ENCODE data around the gene CXCL6.

CXCL6 gene

GRCh38 chr4:73851293-73851692 lies 14.8 kb downstream of the CXCL6 start:
- no peak for FAIRE-seq
- no peak for DNase-seq (ENCODE audit: insufficient read length, low spot score)
- TF ChIP-seq POLR2A (IDR thresholded peaks at IDR 0.05; ENCODE audit: low read depth, low read length), result no peak

GRCh38 chr4:73852771-73853170 lies 16.3 kb downstream of the CXCL6 start:
- DNase-seq (ENCODE audit: insufficient read length, low spot score), result no peak
- no peak for TF ChIP-seq POLR2A (IDR thresholded peaks at IDR 0.05; ENCODE audit: low read depth, low read length)
- FAIRE-seq, result no peak

GRCh38 chr4:73853246-73853704 lies 16.8 kb downstream of the CXCL6 start, which contains the start of gene PF4V1:
PF4V1 (plus strand) TSS chr4:73853296; CDS start chr4:73853363, 67 bp downstream.
- no peak for TF ChIP-seq POLR2A (IDR thresholded peaks at IDR 0.05; ENCODE audit: low read depth, low read length)
- FAIRE-seq, result no peak
- no peak for DNase-seq (ENCODE audit: insufficient read length, low spot score)

GRCh38 chr4:73853718-73854473 lies 17.4 kb downstream of the CXCL6 start:
- TF ChIP-seq POLR2A (IDR thresholded peaks at IDR 0.05; ENCODE audit: low read depth, low read length), result no peak
- no peak for FAIRE-seq

GRCh38 chr4:73855406-73855805 lies 18.9 kb downstream of the CXCL6 start:
- TF ChIP-seq POLR2A (IDR thresholded peaks at IDR 0.05; ENCODE audit: low read depth, low read length), result no peak
- no peak for FAIRE-seq
- no peak for DNase-seq (ENCODE audit: insufficient read length, low spot score)

More at GRCh38 chr4:73853718-73854473, 17.4 kb downstream of the CXCL6 start:
- DNase-seq (ENCODE audit: insufficient read length, low spot score), result no peak

- no peak for TF ChIP-seq POLR2A (IDR thresholded peaks at IDR 0.05; ENCODE audit: low read depth, low read length)
- FAIRE-seq (no peak), DNase-seq (ENCODE audit: insufficient read length, low spot score) (no peak)
Measured at GRCh38 chr4:73856518-73856917, 20.0 kb downstream of the CXCL6 start.

- no peak for TF ChIP-seq POLR2A (IDR thresholded peaks at IDR 0.05; ENCODE audit: low read depth, low read length)
- no peak for FAIRE-seq
- DNase-seq (ENCODE audit: insufficient read length, low spot score), result no peak
Measured at GRCh38 chr4:73859614-73860088, 23.2 kb downstream of the CXCL6 start.

GRCh38 chr4:73860181-73860580 lies 23.7 kb downstream of the CXCL6 start:
- TF ChIP-seq POLR2A (IDR thresholded peaks at IDR 0.05; ENCODE audit: low read depth, low read length), result no peak
- DNase-seq (ENCODE audit: insufficient read length, low spot score) (no peak), FAIRE-seq (no peak)

GRCh38 chr4:73860917-73861316 lies 24.4 kb downstream of the CXCL6 start:
- DNase-seq (ENCODE audit: insufficient read length, low spot score) (no peak), FAIRE-seq (no peak)
- no peak for TF ChIP-seq POLR2A (IDR thresholded peaks at IDR 0.05; ENCODE audit: low read depth, low read length)

- DNase-seq (ENCODE audit: insufficient read length, low spot score), result no peak
- FAIRE-seq, result no peak
- no peak for TF ChIP-seq POLR2A (IDR thresholded peaks at IDR 0.05; ENCODE audit: low read depth, low read length)
Measured at GRCh38 chr4:73862322-73862721, 25.8 kb downstream of the CXCL6 start.

- TF ChIP-seq POLR2A (IDR thresholded peaks at IDR 0.05; ENCODE audit: low read depth, low read length), result no peak
- DNase-seq (ENCODE audit: insufficient read length, low spot score), result no peak
- no peak for FAIRE-seq
Measured at GRCh38 chr4:73864365-73864764, 27.9 kb downstream of the CXCL6 start.

- FAIRE-seq, result no peak
- no peak for TF ChIP-seq POLR2A (IDR thresholded peaks at IDR 0.05; ENCODE audit: low read depth, low read length)
- DNase-seq (ENCODE audit: insufficient read length, low spot score), result no peak
Measured at GRCh38 chr4:73864961-73865360, 28.5 kb downstream of the CXCL6 start.

GRCh38 chr4:73865431-73866096 lies 29.1 kb downstream of the CXCL6 start:
- TF ChIP-seq POLR2A (IDR thresholded peaks at IDR 0.05; ENCODE audit: low read depth, low read length), result no peak
- no peak for DNase-seq (ENCODE audit: insufficient read length, low spot score)
- no peak for FAIRE-seq

- DNase-seq (ENCODE audit: insufficient read length, low spot score), result no peak
- no peak for TF ChIP-seq POLR2A (IDR thresholded peaks at IDR 0.05; ENCODE audit: low read depth, low read length)
- FAIRE-seq, result no peak
Measured at GRCh38 chr4:73866246-73866645, 29.8 kb downstream of the CXCL6 start.

- no peak for FAIRE-seq
- no peak for TF ChIP-seq POLR2A (IDR thresholded peaks at IDR 0.05; ENCODE audit: low read depth, low read length)
- DNase-seq (ENCODE audit: insufficient read length, low spot score), result no peak
Measured at GRCh38 chr4:73867783-73868182, 31.3 kb downstream of the CXCL6 start.

All from H54 (cell line).